ENCODE data around the gene SCYGR5. TPM values are rescaled to one million over a fixed set of nuclear protein-coding genes. Genes with fewer than 3 reads are reported as not detected.
"Not testable (repeated sequence)": the region's sequence is repeated elsewhere in the genome, so short reads cannot be mapped to it uniquely, and the experiment has no call there.

SCYGR5 gene
- total and polyA plus RNA-seq, 2 experiments from 2014 or later: not detected

DNA sequence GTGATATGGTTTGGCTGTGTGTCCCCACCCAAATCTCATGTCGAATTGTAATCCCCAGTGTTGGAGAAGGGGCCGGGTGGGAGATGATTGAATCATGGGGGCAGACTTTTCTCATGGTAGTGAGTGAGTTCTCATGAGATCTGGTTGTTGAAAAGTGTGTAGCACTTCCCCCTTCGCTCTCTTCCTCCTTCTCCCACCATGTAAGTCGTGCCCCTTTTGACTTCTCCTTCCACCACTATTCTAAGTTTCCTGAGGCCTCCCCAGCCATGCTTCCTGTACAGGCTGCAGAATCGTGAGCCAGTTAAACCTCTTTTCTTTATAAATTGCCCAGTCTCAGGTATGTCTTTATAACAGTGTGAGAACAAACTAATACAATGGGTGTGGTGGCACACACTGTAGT lies 7.0 kb downstream of the SCYGR5 start:
- H3K27me3 Mint-ChIP-seq (ENCODE audit: insufficient read depth, low read depth, poor library complexity); H3K4me3 ChIP-seq; DNase-seq (ENCODE audit: low spot score); H3F3A ChIP-seq (replicated peaks; ENCODE audit: low read depth); H3K4me2 ChIP-seq; H3K27ac Mint-ChIP-seq; H3K27me3 ChIP-seq (ENCODE audit: insufficient read depth); H4K20me1 ChIP-seq (replicated peaks; ENCODE audit: insufficient read depth); H3K79me2 ChIP-seq (replicated peaks; ENCODE audit: insufficient read depth); H2AFZ ChIP-seq; H3K4me3 Mint-ChIP-seq; H3K9me2 ChIP-seq (ENCODE audit: insufficient read depth); H3K36me3 Mint-ChIP-seq (ENCODE audit: low read depth); H3K27ac ChIP-seq (ENCODE audit: low read depth); H3K9me3 Mint-ChIP-seq; ATAC-seq; H3K36me3 ChIP-seq (ENCODE audit: insufficient read depth): not testable (repeated sequence)
- peaks cover 27% of the 10 kb centered on the region for H3K4me1 ChIP-seq (ENCODE audit: insufficient read depth)
- H3K4me1 Mint-ChIP-seq: peaks cover 16% of the 10 kb centered on the region

DNA sequence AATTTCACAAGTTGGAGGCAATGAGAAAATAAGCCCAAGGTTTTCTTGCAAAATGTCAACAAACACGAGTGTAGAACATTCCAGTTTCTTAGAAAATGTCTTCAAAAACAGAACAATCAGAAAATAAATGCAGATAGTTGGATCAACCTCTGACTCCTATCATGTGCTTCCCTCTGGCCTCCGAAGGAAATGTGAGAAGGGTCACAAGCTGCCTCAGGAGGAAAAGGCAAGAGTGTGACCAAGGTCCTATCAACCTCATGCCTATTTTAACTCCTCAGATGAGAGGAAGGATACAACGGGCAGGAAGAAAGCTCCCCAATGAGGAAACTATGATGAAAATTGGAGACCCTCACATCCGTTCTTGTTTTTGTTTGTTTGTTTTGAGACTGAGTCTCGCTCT lies 7.9 kb downstream of the SCYGR5 start:
- Histone ChIP-seq H3K4me3 (no peak overlapping the region), H3K9me2 (ENCODE audit: insufficient read depth) (no peaks in the 10 kb centered on the region), H3F3A (replicated peaks; ENCODE audit: low read depth) (no peaks in the 10 kb centered on the region), H4K20me1 (replicated peaks; ENCODE audit: insufficient read depth) (no peaks in the 10 kb centered on the region), H3K27me3 (ENCODE audit: insufficient read depth) (no peaks in the 10 kb centered on the region), H2AFZ (peak overlapping the region; percentile 72), H3K4me1 (ENCODE audit: insufficient read depth) (peaks cover 27% of the 10 kb centered on the region), H3K4me2 (no peak overlapping the region), H3K79me2 (replicated peaks; ENCODE audit: insufficient read depth) (no peaks in the 10 kb centered on the region), H3K27ac (ENCODE audit: low read depth) (no peak overlapping the region), H3K36me3 (ENCODE audit: insufficient read depth) (no peaks in the 10 kb centered on the region)
- DNase-seq (ENCODE audit: low spot score): no peak
- H3K27ac Mint-ChIP-seq: no peak overlapping the region
- peaks cover 16% of the 10 kb centered on the region for H3K4me1 Mint-ChIP-seq
- no peak for ATAC-seq
- no peaks in the 10 kb centered on the region for H3K9me3 Mint-ChIP-seq
- H3K4me3 Mint-ChIP-seq: no peak overlapping the region
- H3K36me3 Mint-ChIP-seq (ENCODE audit: low read depth): no peaks in the 10 kb centered on the region
- peaks cover 3% of the 10 kb centered on the region for H3K27me3 Mint-ChIP-seq (ENCODE audit: insufficient read depth, low read depth, poor library complexity)
- TF ChIP-seq, protein P1, sequence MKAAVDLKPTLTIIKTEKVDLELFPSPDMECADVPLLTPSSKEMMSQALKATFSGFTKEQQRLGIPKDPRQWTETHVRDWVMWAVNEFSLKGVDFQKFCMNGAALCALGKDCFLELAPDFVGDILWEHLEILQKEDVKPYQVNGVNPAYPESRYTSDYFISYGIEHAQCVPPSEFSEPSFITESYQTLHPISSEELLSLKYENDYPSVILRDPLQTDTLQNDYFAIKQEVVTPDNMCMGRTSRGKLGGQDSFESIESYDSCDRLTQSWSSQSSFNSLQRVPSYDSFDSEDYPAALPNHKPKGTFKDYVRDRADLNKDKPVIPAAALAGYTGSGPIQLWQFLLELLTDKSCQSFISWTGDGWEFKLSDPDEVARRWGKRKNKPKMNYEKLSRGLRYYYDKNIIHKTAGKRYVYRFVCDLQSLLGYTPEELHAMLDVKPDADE (IDR thresholded peaks at IDR 0.05): no peak
- no peak for TF ChIP-seq STAT1 (IDR thresholded peaks at IDR 0.05; ENCODE audit: unreplicated experiment)
- no peak for TF ChIP-seq EZH2 (IDR thresholded peaks at IDR 0.05; ENCODE audit: low read depth, unreplicated experiment)
- TF ChIP-seq JUNB (IDR thresholded peaks at IDR 0.05; ENCODE audit: unreplicated experiment): no peak
- TF ChIP-seq CREB1 (CRISPR knock-in tag; IDR thresholded peaks at IDR 0.05; ENCODE audit: low read depth): no peak
- TF ChIP-seq, protein P2, sequence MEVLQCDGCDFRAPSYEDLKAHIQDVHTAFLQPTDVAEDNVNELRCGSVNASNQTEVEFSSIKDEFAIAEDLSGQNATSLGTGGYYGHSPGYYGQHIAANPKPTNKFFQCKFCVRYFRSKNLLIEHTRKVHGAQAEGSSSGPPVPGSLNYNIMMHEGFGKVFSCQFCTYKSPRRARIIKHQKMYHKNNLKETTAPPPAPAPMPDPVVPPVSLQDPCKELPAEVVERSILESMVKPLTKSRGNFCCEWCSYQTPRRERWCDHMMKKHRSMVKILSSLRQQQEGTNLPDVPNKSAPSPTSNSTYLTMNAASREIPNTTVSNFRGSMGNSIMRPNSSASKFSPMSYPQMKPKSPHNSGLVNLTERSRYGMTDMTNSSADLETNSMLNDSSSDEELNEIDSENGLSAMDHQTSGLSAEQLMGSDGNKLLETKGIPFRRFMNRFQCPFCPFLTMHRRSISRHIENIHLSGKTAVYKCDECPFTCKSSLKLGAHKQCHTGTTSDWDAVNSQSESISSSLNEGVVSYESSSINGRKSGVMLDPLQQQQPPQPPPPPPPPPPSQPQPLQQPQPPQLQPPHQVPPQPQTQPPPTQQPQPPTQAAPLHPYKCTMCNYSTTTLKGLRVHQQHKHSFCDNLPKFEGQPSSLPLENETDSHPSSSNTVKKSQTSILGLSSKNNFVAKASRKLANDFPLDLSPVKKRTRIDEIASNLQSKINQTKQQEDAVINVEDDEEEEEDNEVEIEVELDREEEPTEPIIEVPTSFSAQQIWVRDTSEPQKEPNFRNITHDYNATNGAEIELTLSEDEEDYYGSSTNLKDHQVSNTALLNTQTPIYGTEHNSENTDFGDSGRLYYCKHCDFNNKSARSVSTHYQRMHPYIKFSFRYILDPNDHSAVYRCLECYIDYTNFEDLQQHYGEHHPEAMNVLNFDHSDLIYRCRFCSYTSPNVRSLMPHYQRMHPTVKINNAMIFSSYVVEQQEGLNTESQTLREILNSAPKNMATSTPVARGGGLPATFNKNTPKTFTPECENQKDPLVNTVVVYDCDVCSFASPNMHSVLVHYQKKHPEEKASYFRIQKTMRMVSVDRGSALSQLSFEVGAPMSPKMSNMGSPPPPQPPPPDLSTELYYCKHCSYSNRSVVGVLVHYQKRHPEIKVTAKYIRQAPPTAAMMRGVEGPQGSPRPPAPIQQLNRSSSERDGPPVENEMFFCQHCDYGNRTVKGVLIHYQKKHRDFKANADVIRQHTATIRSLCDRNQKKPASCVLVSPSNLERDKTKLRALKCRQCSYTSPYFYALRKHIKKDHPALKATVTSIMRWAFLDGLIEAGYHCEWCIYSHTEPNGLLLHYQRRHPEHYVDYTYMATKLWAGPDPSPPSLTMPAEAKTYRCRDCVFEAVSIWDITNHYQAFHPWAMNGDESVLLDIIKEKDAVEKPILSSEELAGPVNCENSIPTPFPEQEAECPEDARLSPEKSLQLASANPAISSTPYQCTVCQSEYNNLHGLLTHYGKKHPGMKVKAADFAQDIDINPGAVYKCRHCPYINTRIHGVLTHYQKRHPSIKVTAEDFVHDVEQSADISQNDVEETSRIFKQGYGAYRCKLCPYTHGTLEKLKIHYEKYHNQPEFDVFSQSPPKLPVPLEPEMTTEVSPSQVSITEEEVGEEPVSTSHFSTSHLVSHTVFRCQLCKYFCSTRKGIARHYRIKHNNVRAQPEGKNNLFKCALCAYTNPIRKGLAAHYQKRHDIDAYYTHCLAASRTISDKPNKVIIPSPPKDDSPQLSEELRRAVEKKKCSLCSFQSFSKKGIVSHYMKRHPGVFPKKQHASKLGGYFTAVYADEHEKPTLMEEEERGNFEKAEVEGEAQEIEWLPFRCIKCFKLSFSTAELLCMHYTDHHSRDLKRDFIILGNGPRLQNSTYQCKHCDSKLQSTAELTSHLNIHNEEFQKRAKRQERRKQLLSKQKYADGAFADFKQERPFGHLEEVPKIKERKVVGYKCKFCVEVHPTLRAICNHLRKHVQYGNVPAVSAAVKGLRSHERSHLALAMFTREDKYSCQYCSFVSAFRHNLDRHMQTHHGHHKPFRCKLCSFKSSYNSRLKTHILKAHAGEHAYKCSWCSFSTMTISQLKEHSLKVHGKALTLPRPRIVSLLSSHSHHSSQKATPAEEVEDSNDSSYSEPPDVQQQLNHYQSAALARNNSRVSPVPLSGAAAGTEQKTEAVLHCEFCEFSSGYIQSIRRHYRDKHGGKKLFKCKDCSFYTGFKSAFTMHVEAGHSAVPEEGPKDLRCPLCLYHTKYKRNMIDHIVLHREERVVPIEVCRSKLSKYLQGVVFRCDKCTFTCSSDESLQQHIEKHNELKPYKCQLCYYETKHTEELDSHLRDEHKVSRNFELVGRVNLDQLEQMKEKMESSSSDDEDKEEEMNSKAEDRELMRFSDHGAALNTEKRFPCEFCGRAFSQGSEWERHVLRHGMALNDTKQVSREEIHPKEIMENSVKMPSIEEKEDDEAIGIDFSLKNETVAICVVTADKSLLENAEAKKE (CRISPR knock-in tag; IDR thresholded peaks at IDR 0.05): no peak
- TF ChIP-seq, protein P3, sequence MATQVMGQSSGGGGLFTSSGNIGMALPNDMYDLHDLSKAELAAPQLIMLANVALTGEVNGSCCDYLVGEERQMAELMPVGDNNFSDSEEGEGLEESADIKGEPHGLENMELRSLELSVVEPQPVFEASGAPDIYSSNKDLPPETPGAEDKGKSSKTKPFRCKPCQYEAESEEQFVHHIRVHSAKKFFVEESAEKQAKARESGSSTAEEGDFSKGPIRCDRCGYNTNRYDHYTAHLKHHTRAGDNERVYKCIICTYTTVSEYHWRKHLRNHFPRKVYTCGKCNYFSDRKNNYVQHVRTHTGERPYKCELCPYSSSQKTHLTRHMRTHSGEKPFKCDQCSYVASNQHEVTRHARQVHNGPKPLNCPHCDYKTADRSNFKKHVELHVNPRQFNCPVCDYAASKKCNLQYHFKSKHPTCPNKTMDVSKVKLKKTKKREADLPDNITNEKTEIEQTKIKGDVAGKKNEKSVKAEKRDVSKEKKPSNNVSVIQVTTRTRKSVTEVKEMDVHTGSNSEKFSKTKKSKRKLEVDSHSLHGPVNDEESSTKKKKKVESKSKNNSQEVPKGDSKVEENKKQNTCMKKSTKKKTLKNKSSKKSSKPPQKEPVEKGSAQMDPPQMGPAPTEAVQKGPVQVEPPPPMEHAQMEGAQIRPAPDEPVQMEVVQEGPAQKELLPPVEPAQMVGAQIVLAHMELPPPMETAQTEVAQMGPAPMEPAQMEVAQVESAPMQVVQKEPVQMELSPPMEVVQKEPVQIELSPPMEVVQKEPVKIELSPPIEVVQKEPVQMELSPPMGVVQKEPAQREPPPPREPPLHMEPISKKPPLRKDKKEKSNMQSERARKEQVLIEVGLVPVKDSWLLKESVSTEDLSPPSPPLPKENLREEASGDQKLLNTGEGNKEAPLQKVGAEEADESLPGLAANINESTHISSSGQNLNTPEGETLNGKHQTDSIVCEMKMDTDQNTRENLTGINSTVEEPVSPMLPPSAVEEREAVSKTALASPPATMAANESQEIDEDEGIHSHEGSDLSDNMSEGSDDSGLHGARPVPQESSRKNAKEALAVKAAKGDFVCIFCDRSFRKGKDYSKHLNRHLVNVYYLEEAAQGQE (IDR thresholded peaks at IDR 0.05; ENCODE audit: unreplicated experiment): no peak
- TF ChIP-seq EZH2phosphoT487 (IDR thresholded peaks at IDR 0.05; ENCODE audit: unreplicated experiment): no peak
- no peak for TF ChIP-seq ZNF331 (CRISPR knock-in tag; IDR thresholded peaks at IDR 0.05; ENCODE audit: low read depth)
- TF ChIP-seq ZNF114 (CRISPR knock-in tag; IDR thresholded peaks at IDR 0.05): no peak
- TF ChIP-seq POLR2AphosphoS5 (IDR thresholded peaks at IDR 0.05; ENCODE audit: low read depth): no peak
- no peak for TF ChIP-seq NANOG (IDR thresholded peaks at IDR 0.05; ENCODE audit: borderline replicate concordance)
